IMR-90 (cell line): ENCODE results near the gene NIPSNAP3A. TPM values are rescaled to one million over a fixed set of nuclear protein-coding genes. Genes with fewer than 3 reads are reported as not detected.

ENCODE experiments used
- ATAC-seq: fragments of 200-7000 bp; cut with Tn5 transposase; 2 replicates; pipeline ENCODE4 v1.9.1; 2020; ENCODE audit warnings: low read depth, mild to moderate bottlenecking, moderate library complexity
- BruUV-seq: library from RNA; stranded (reverse); fragments of 400-500 nt; replicated peaks from 2 replicates; lab custom pipeline; 2021; lab: Mats Ljungman, UMichigan
- CTCF ChIA-PET: fragments of 300-600 bp; formaldehyde crosslinking; extraction: SDS; loops from one replicate; lab custom pipeline; 2021; ENCODE audit warnings: antibody characterized with exemption; lab: Yijun Ruan, JAX
- POLR2A ChIA-PET: fragments of 300-600 bp; sonication (Branson Sonifier 250); formaldehyde crosslinking; loops from one replicate; lab custom pipeline; 2022; ENCODE audit warnings: antibody characterized with exemption; ENCODE audit not compliant: unreplicated experiment; lab: Charles Lee
- DNase-seq: peaks from one replicate; pipeline ENCODE4 v3.0.0; 2013
- H2AFZ ChIP-seq: replicated peaks from 2 replicates; pipeline ENCODE3; 2013; ENCODE audit warnings: low read length, mild to moderate bottlenecking; ENCODE audit not compliant: poor library complexity
- H2AK5ac ChIP-seq: 2 replicates; pipeline ENCODE4 v1.6.1; 2013; ENCODE audit warnings: low read depth, low read length, inconsistent platforms
- H2AK9ac ChIP-seq: replicated peaks from 2 replicates; pipeline ENCODE3; 2013; ENCODE audit warnings: mild to moderate bottlenecking, low read depth, low read length, moderate library complexity; ENCODE audit not compliant: poor library complexity
- H2BK120ac ChIP-seq: 2 replicates; pipeline ENCODE4 v1.6.1; 2013; ENCODE audit warnings: low read depth, low read length, inconsistent platforms
- H2BK15ac ChIP-seq: 3 replicates; pipeline ENCODE4 v1.6.1; 2013; ENCODE audit warnings: low read depth, low read length, inconsistent platforms
- H2BK20ac ChIP-seq: 2 replicates; pipeline ENCODE4 v1.6.1; 2013; ENCODE audit warnings: low read depth, mild to moderate bottlenecking, inconsistent platforms, low read length, moderate library complexity
- H2BK5ac ChIP-seq: 2 replicates; pipeline ENCODE4 v1.6.1; 2013; ENCODE audit warnings: mild to moderate bottlenecking, low read depth, low read length, inconsistent platforms; ENCODE audit not compliant: poor library complexity, severe bottlenecking
- H3K14ac ChIP-seq: replicated peaks from 2 replicates; pipeline ENCODE4 v1.6.1; 2013; ENCODE audit warnings: low read depth, low read length, inconsistent platforms
- H3K18ac ChIP-seq: 2 replicates; pipeline ENCODE4 v1.6.1; 2013; ENCODE audit warnings: low read depth, low read length, control low read depth
- H3K23ac ChIP-seq: 2 replicates; pipeline ENCODE4 v1.6.1; 2013; ENCODE audit warnings: low read depth, low read length, inconsistent platforms
- H3K27ac ChIP-seq: 2 replicates; pipeline ENCODE4 v1.5.1; 2013; ENCODE audit warnings: mild to moderate bottlenecking, control low read depth, low read length; ENCODE audit not compliant: insufficient read depth
- H3K27me3 ChIP-seq: 2 replicates; pipeline ENCODE4 v1.6.1; 2013; ENCODE audit warnings: low read length; ENCODE audit not compliant: control insufficient read depth, insufficient read depth
- H3K36me3 ChIP-seq: 2 replicates; pipeline ENCODE4 v1.6.1; 2013; ENCODE audit warnings: low read length, mixed read lengths; ENCODE audit not compliant: control insufficient read depth, insufficient read depth
- H3K4ac ChIP-seq: 2 replicates; pipeline ENCODE4 v1.6.1; 2013; ENCODE audit warnings: low read depth, low read length, inconsistent platforms
- H3K4me1 ChIP-seq: 2 replicates; pipeline ENCODE4 v1.6.1; 2013; ENCODE audit warnings: low read length, mixed read lengths; ENCODE audit not compliant: control insufficient read depth, insufficient read depth
- H3K4me2 ChIP-seq: 2 replicates; pipeline ENCODE4 v1.6.1; 2013; ENCODE audit warnings: low read depth, mild to moderate bottlenecking, control low read depth, low read length, moderate library complexity
- H3K4me3 ChIP-seq: 2 replicates; pipeline ENCODE4 v1.5.1; 2013; ENCODE audit warnings: low read depth, mild to moderate bottlenecking, control low read depth, low read length, moderate library complexity; ENCODE audit not compliant: insufficient read depth
- H3K56ac ChIP-seq: 2 replicates; pipeline ENCODE4 v1.6.1; 2013; ENCODE audit warnings: low read length, inconsistent platforms; ENCODE audit not compliant: insufficient read depth; ENCODE audit errors: extremely low read depth
- H3K79me1 ChIP-seq, 2 experiments: 2 replicates each; pipeline ENCODE4 v1.6.1; 2013; ENCODE audit warnings: low read length in 2 of 2, inconsistent platforms in 1 of 2, low read depth in 1 of 2
- H3K9ac ChIP-seq: 2 replicates; pipeline ENCODE4 v1.6.1; 2013; ENCODE audit warnings: low read depth, low read length, control low read depth
- H3K9me1 ChIP-seq: 2 replicates; pipeline ENCODE4 v1.6.1; 2013; ENCODE audit warnings: low read length, inconsistent platforms; ENCODE audit not compliant: insufficient read depth
- H3K9me3 ChIP-seq: 2 replicates; pipeline ENCODE4 v1.6.1; 2013; ENCODE audit warnings: low read length; ENCODE audit not compliant: control insufficient read depth, insufficient read depth
- H4K20me1 ChIP-seq: 2 replicates; pipeline ENCODE4 v1.6.1; 2013; ENCODE audit warnings: low read length, inconsistent platforms; ENCODE audit not compliant: insufficient read depth
- H4K5ac ChIP-seq: 2 replicates; pipeline ENCODE4 v1.6.1; 2013; ENCODE audit warnings: mild to moderate bottlenecking, low read depth, low read length, control low read depth
- H4K8ac ChIP-seq, 2 experiments: 2 replicates each; pipeline ENCODE4 v1.6.1; 2013; ENCODE audit warnings: low read depth in 2 of 2, low read length in 2 of 2, control low read depth in 1 of 2, inconsistent platforms in 1 of 2
- H4K91ac ChIP-seq: 2 replicates; pipeline ENCODE4 v1.6.1; 2013; ENCODE audit warnings: low read depth, low read length, inconsistent platforms; ENCODE audit not compliant: insufficient read depth
- BHLHE40 ChIP-seq: fragments of 150-350 bp; IDR thresholded peaks from 2 replicates; pipeline ENCODE4 v1.6.1; 2016; ENCODE audit warnings: mild to moderate bottlenecking, low read depth, low read length
- CEBPB ChIP-seq: IDR thresholded peaks from 2 replicates; pipeline ENCODE4 v1.6.1; 2012; ENCODE audit warnings: low read depth, low read length, improper control_type of control experiment
- CHD1 ChIP-seq: IDR thresholded peaks from 2 replicates; pipeline ENCODE4 v1.6.1; 2012; ENCODE audit warnings: low read depth, low read length, improper control_type of control experiment
- CTCF ChIP-seq: conservative IDR thresholded peaks from 2 replicates; pipeline ENCODE4 v1.5.1; 2012; ENCODE audit warnings: mild to moderate bottlenecking, low read depth, low read length, improper control_type of control experiment
- ELK1 ChIP-seq: fragments of 150-350 bp; IDR thresholded peaks from 2 replicates; pipeline ENCODE4 v1.6.1; 2016; ENCODE audit warnings: low read depth, mild to moderate bottlenecking, low read length, moderate library complexity, borderline replicate concordance
- FOS ChIP-seq: fragments of 150-350 bp; IDR thresholded peaks from 2 replicates; pipeline ENCODE4 v1.6.1; 2016; ENCODE audit warnings: low read depth, low read length
- MAFK ChIP-seq: IDR thresholded peaks from 2 replicates; pipeline ENCODE4 v1.6.1; 2012; ENCODE audit warnings: low read depth, low read length, improper control_type of control experiment
- MAZ ChIP-seq: IDR thresholded peaks from 2 replicates; pipeline ENCODE4 v1.6.1; 2012; ENCODE audit warnings: low read depth, mild to moderate bottlenecking, low read length, improper control_type of control experiment, moderate library complexity, borderline replicate concordance
- MXI1 ChIP-seq: IDR thresholded peaks from 2 replicates; pipeline ENCODE4 v1.6.1; 2012; ENCODE audit warnings: low read depth, mild to moderate bottlenecking, low read length, moderate library complexity, borderline replicate concordance
- NFE2L2 ChIP-seq: fragments of 150-350 bp; IDR thresholded peaks from 2 replicates; pipeline ENCODE4 v1.6.1; 2016; ENCODE audit warnings: low read depth, mild to moderate bottlenecking, low read length
- POLR2A ChIP-seq: IDR thresholded peaks from 2 replicates; pipeline ENCODE4 v1.6.1; 2012; ENCODE audit warnings: mild to moderate bottlenecking, low read depth, low read length
- RAD21 ChIP-seq: IDR thresholded peaks from 2 replicates; pipeline ENCODE4 v1.6.1; 2012; ENCODE audit warnings: low read length, improper control_type of control experiment
- RCOR1 ChIP-seq: IDR thresholded peaks from 2 replicates; pipeline ENCODE4 v1.6.1; 2012; ENCODE audit warnings: mild to moderate bottlenecking, low read length, improper control_type of control experiment; ENCODE audit not compliant: insufficient replicate concordance
- RFX5 ChIP-seq: IDR thresholded peaks from 2 replicates; pipeline ENCODE4 v1.8.0; 2012; ENCODE audit warnings: low read depth, mild to moderate bottlenecking, low read length, moderate library complexity
- SMC3 ChIP-seq: fragments of 150-350 bp; IDR thresholded peaks from 2 replicates; pipeline ENCODE4 v1.6.1; 2016; ENCODE audit warnings: low read depth, mild to moderate bottlenecking, antibody characterized with exemption, low read length, moderate library complexity
- USF2 ChIP-seq: fragments of 150-350 bp; IDR thresholded peaks from 2 replicates; pipeline ENCODE4 v1.6.1; 2017; ENCODE audit warnings: mild to moderate bottlenecking, antibody characterized with exemption, low read length, low read depth
- WGBS, 2 experiments: methylation state at CpG; one replicate each; pipeline versions ENCODE4 v1.1.5 to v1.1.7; 2013; ENCODE audit warnings: missing lambda C conversion rate in 2 of 2; ENCODE audit not compliant: insufficient read length in 1 of 2; ENCODE audit errors: extremely low coverage in 2 of 2; 5-methylcytosine and 5-hydroxymethylcytosine counted together
- dilution Hi-C: fragments of 300-500 bp; cut with HindIII; formaldehyde crosslinking; loops from one replicate; pipeline ENCODE4 v1.14.3; 2018; ENCODE audit warnings: low sequenced_read_pairs; ENCODE audit not compliant: unreplicated experiment
- in situ Hi-C: fragments of 300-500 bp; cut with MboI; formaldehyde crosslinking; loops from 3 replicates; pipeline ENCODE4 v1.14.3; 2019; ENCODE audit warnings: low sequenced_read_pairs, inconsistent platforms, mixed read lengths
- intact Hi-C: fragments of 100-400 bp; cut with micrococcal nuclease; formaldehyde crosslinking; loops from 2 replicates; pipeline ENCODE4 v1.10.0; 2022
- polyA plus RNA-seq, 3 experiments: library from polyadenylated mRNA; depleted of rRNA; stranded (reverse); fragments of >200 nt; gene quantifications; 2 replicates each; pipeline ENCODE4 v1.2.3, GENCODE V29; 2012; ENCODE audit warnings: low replicate concordance in 1 of 3
- total RNA-seq: library from RNA; depleted of rRNA; stranded (reverse); fragments of >200 nt; gene quantifications from 2 replicates; pipeline ENCODE4 v1.2.3, GENCODE V29; 2012

NIPSNAP3A gene
- total and polyA plus RNA-seq, 2 of the 4 experiments (the other 2 are of a cell fraction): 21.4 to 32.1 TPM

- intact Hi-C loops: loop anchor here (10.0 kb wide), 1 partner anchor 480 kb away; the partner anchor contains the start of gene SLC44A1
- no TSS peak for BruUV-seq
- no peak overlapping the region for H2BK5ac ChIP-seq
- no peak overlapping the region for H4K91ac ChIP-seq
- no peak overlapping the region for H2BK20ac ChIP-seq
- H3K4me1 ChIP-seq: no peaks in the 10 kb centered on the region
- no peak overlapping the region for H2BK120ac ChIP-seq
- no peaks in the 10 kb centered on the region for H3K9me1 ChIP-seq
- no peaks in the 10 kb centered on the region for H3K36me3 ChIP-seq
- CTCF ChIA-PET: no interaction called here
- H2AK5ac ChIP-seq: no peak overlapping the region
- H3K18ac ChIP-seq: no peak overlapping the region
- H2AK9ac ChIP-seq: no peak overlapping the region
- H3K56ac ChIP-seq: no peak overlapping the region
- H3K4ac ChIP-seq: no peak overlapping the region
- no peak overlapping the region for H2AFZ ChIP-seq
- ATAC-seq: no peak
- no peak overlapping the region for H3K14ac ChIP-seq
- H3K9me3 ChIP-seq: no peaks in the 10 kb centered on the region
- no peak for TF ChIP-seq RFX5
- no peak for TF ChIP-seq CHD1
- TF ChIP-seq MXI1: no peak
- TF ChIP-seq BHLHE40: no peak
- TF ChIP-seq NFE2L2: no peak
- no peak for TF ChIP-seq RAD21
- no peak for TF ChIP-seq SMC3
- no peak for TF ChIP-seq MAZ
- no peak for TF ChIP-seq ELK1
- no peak for TF ChIP-seq RCOR1
- TF ChIP-seq MAFK: no peak
- no peak for TF ChIP-seq CEBPB
- no peak for TF ChIP-seq FOS
- no peak for TF ChIP-seq CTCF
- no peak for TF ChIP-seq USF2
- no peak for TF ChIP-seq POLR2A
- H3K9ac ChIP-seq: no peak overlapping the region
- no peak overlapping the region for H3K23ac ChIP-seq
- no peak overlapping the region for H3K4me3 ChIP-seq
- DNase-seq: no peak
- H4K20me1 ChIP-seq: no peaks in the 10 kb centered on the region
- POLR2A ChIA-PET: interaction anchor here (0.6 kb wide), 1 partner anchor 329 kb away, joined by 4 read pairs; no protein-coding TSS in a partner anchor
- WGBS, 2 experiments: 80% methylated on average over 2 of the region's 5 CpGs; no CpG with 5 or more reads in 1 of the 2 experiments
- no peaks in the 10 kb centered on the region for H3K27me3 ChIP-seq
- H4K8ac ChIP-seq: no peak overlapping the region
- in situ Hi-C loops: no loop called here
- H3K4me2 ChIP-seq: no peak overlapping the region
- H4K5ac ChIP-seq: no peak overlapping the region
- H2BK15ac ChIP-seq: no peak overlapping the region
- no peaks in the 10 kb centered on the region for H3K79me1 ChIP-seq
- dilution Hi-C loops: no loop called here
- H3K27ac ChIP-seq: no peak overlapping the region
Observed at GRCh38 chr9:104765138-104765537, 17.7 kb downstream of the NIPSNAP3A start.
